NCI-H1105 (cell line): ENCODE results near the gene SIDT2.

ENCODE experiments used
- DNase-seq: peaks from one replicate; lab custom pipeline; 2025; lab: John Stamatoyannopoulos, UW

SIDT2 gene

GRCh38 chr11:117222991-117223740, 44.6 kb downstream of the SIDT2 start:
- no peak for DNase-seq

GRCh38 chr11:117223741-117224689, 45.5 kb downstream of the SIDT2 start:
- DNase-seq: no peak

- DNase-seq: no peak
Observed at GRCh38 chr11:117225553-117226170, 47.1 kb downstream of the SIDT2 start.

- peak; percentile 73 for DNase-seq
Observed at GRCh38 chr11:117226388-117227385, 48.1 kb downstream of the SIDT2 start.

GRCh38 chr11:117228091-117228490, 49.5 kb downstream of the SIDT2 start:
- no peak for DNase-seq

GRCh38 chr11:117229411-117229810, 50.9 kb downstream of the SIDT2 start:
- no peak for DNase-seq

GRCh38 chr11:117229931-117230285, 51.4 kb downstream of the SIDT2 start:
- no peak for DNase-seq

GRCh38 chr11:117230286-117230961, 51.9 kb downstream of the SIDT2 start:
- DNase-seq: no peak

- no peak for DNase-seq
Observed at GRCh38 chr11:117230999-117231841, 52.7 kb downstream of the SIDT2 start.

- no peak for DNase-seq
Observed at GRCh38 chr11:117231842-117232091, 53.2 kb downstream of the SIDT2 start, which contains the start of gene PCSK7. Gene PCSK7, minus strand, starts transcription at chr11:117232073. Its CDS starts 2,229 bp downstream, at chr11:117229844.

GRCh38 chr11:117232092-117232878, 53.7 kb downstream of the SIDT2 start, which contains the start of gene RNF214:
Gene RNF214, plus strand, starts transcription at chr11:117232671. Its CDS starts 1,602 bp downstream, at chr11:117234273.
- peak; percentile 69 for DNase-seq

GRCh38 chr11:117232911-117233409, 54.4 kb downstream of the SIDT2 start:
- DNase-seq: no peak

GRCh38 chr11:117238221-117238620, 59.7 kb downstream of the SIDT2 start:
- no peak for DNase-seq

GRCh38 chr11:117239295-117239694, 60.8 kb downstream of the SIDT2 start:
- no peak for DNase-seq
